T-helper 2 cell (primary cell): Measurements from ENCODE around the gene EVX2.

Source experiments
- DNase-seq, 5 experiments: peaks; one replicate each; pipeline versions ENCODE4 v3.0.0 to v3.0.0-alpha.2; 2012 to 2022

EVX2 gene

DNA sequence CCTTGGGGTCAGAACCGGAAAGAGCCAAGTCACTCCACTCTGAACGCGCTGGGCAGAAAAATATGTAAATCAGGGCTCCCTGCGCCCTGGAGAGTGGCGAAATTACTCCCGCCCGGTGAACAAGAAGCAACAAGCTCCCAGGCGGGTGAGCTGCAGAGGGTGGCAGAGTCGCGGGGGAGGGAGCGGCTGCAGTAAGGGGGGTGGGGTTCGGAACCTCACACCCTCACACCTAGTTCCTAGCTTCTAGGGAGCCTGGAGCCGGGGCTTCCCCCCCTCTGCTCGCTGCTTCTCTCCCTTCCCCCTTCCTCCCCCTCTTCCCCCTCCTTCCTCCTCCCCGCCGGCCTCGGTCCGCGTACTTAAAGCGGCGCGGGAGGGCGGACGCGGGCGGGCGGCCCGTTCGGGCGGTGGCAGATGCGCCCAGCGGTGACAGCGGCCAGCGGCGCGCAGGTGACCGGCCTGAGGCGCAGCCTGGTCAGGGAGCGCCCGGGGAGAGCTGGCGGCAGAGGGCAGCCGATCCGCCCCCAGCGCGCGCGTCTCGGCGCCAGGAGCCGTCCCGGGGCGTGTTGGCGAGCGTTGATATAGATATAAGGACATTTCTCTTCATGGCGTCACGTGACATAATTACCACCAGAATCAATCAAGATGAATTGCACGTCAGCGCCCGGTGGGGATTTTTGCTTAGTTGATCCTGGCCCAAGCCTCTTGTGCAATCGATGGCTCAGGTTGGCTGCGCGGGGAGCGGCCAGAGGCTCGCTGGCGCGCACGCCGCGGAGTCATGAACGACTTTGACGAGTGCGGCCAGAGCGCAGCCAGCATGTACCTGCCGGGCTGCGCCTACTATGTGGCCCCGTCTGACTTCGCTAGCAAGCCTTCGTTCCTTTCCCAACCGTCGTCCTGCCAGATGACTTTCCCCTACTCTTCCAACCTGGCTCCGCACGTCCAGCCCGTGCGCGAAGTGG lies 23.1 kb upstream of the EVX2 start, which contains the start of gene HOXD11:
Gene HOXD11 (plus strand): TSS at position 700 of the 959 bp plus-strand sequence. CDS start 76 bp downstream, at position 776.
- no peak for DNase-seq

- DNase-seq = no peak
Measured at GRCh38 chr2:176105730-176106580, 22.2 kb upstream of the EVX2 start.

DNA sequence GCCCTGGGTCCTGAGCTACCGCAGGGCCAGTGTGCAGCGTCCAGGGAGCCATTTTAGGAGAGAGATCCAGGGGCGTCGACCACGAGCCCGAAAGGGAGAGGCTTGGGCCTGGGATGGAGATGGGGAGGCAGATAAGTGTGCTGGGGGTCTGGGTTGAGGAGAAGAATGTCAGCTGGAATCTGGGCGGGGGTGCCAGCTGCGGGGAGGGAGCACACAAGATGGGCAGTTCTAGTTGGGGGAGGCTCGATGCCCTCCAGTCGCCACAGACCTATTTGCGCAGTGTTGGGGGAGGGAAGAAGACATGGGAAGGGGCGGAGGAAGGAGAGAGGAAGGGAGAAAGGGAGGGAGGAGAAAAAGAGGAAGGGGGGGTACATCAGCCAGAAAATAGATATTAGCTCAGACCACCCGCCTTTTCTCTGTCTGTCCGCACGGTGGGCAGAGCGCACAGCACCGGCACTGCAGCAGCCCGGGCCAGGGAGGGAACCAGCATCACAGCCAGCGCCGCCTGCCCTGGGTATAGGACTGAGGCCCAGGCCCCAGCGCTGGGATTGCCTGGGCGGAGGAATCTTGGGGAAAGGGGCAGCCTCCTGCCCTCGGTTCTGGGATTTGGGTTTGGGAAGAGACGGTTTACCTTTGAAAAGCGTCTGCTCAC lies 21.4 kb upstream of the EVX2 start:
- no peak for DNase-seq

DNA sequence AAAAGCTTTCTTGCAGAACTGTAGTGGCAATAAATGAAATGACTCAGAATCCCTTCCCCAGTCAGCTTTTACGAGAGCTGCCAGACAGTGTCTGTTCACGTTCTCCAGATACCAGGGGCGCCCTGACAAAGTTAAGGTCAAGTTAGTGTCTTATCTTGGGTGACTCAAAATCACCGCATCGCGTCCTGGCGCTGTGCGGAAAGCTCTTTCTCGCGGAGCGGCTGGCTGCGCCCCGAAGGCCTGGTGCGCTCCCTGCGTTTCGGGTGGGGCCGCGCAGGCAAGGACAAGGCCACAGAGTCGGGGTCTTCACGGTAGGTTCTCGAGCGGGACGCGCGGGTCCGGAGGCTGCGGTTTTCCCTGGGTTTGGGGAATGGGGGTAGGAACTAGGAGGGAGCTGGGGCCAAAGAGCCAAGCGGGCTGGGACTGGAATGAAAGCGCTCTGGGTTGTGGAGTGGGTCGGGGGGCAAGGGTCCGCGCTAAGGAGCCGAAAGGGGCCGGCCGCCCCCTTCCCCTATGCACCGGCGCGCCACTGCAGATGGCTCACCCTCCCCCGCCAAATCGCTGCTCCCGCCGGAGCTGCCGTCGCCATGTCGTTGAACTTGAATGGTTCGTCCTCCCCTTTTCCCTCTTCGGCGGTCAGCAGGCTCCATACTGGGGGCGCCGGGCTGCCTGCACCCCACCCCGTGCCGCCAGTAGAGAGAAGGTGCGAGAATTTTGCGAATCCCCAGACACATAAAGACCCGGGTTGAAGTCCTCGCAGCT lies 20.7 kb upstream of the EVX2 start:
- no peak for DNase-seq

- DNase-seq = no peak
Measured at GRCh38 chr2:176103742-176104315, 20.1 kb upstream of the EVX2 start.

- no peak for DNase-seq
Measured at GRCh38 chr2:176103194-176103593, 19.4 kb upstream of the EVX2 start.

DNA sequence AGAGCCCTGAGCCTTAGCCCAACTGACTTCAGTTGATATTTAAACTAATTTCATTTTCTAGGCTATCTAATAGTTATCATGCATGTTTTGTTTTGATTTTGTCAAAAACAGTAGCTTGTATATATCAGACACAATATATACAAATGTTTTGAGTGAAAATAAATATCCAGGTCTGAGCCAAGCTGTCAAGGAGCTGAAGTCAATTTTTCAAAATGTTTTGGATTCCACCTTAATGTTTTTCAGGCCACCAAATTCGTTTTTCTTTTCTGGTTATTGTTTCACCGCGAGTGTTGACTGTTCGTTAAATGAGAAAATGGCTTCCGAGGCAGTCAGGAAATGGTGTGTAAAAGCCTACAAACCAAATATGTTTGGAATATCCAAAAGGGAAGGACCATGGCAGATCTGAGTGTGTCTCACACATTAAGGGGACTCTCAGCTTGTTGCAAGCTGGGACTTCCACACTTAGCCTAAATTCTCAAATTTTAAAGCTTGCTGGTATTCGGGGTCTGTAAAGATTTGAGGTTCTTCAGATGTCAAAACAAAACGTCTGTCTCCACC lies 18.6 kb upstream of the EVX2 start:
- DNase-seq = no peak

DNA sequence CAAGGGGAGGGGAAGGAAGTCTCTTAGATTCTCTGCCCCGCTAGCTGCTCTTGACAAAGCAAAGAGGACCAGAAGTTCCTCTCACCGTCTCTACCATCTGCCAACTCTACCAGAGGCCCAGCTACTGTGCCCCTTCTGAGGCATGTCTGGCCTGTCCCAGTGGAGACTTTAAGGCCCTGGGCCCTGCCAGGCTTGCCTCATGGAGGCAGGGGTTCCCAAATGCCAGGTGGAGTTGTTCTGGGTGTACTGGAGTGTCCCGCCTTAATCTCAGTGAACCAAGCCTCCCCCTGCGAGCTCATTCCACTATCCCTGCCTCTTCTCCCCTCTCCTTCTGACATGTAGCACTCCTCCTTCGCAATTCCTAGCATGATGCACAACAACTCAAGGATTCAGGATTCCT lies 18.1 kb upstream of the EVX2 start:
- no peak for DNase-seq

DNA sequence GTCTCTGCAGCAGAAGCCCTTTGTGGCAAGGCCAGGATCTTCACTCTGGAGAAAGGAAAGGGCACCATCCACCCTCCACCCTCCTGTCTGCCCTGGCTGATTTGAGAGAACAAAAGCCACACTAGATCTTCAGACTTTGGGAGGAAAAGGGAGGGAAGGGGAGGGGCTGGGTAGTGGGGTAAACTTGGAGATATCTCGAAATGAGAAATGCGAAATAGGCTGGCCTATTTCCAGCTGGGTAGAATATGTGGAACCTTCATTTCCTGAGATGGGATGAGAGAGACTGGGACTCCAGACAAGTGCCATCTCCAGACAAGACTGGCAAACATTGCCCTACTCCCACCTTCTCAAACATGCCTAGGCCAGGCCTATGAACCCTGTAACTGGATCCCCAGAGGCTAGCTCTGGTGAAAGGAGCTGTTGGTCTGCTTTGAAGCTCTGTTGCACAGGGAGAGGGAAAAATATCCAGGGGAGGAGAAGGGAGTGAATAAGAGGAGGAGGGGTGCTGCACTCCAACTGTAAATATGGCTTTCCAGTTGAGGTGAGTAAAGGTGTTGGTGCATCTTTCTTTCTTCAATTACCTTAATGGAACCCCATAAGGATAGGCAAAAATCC lies 17.6 kb upstream of the EVX2 start:
- no peak for DNase-seq

DNA sequence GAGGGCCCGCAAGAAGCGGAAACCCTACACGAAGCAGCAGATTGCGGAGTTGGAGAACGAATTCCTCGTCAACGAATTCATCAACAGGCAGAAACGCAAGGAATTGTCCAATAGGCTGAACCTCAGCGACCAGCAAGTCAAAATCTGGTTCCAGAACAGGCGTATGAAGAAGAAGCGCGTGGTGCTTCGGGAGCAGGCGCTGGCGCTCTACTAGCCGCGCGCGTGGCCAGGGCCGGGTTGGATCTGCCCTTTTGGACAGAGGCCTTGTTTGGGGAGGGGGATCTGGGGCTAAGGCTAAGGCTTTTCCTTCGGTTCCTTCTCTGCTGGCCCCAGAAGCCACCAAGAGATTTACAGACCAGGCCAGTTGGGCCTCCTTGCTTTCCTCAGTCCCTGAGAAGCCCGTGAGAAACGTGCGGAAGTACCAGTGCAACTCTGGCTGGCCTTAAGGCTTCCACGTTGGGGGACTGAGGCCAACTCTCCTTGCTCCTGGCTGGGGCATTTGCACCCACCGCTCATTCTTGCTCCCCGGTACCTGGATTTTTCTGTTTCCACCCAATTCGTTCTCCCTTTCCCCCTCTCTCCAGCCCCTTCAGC lies 16.9 kb upstream of the EVX2 start:
- no peak for DNase-seq

DNA sequence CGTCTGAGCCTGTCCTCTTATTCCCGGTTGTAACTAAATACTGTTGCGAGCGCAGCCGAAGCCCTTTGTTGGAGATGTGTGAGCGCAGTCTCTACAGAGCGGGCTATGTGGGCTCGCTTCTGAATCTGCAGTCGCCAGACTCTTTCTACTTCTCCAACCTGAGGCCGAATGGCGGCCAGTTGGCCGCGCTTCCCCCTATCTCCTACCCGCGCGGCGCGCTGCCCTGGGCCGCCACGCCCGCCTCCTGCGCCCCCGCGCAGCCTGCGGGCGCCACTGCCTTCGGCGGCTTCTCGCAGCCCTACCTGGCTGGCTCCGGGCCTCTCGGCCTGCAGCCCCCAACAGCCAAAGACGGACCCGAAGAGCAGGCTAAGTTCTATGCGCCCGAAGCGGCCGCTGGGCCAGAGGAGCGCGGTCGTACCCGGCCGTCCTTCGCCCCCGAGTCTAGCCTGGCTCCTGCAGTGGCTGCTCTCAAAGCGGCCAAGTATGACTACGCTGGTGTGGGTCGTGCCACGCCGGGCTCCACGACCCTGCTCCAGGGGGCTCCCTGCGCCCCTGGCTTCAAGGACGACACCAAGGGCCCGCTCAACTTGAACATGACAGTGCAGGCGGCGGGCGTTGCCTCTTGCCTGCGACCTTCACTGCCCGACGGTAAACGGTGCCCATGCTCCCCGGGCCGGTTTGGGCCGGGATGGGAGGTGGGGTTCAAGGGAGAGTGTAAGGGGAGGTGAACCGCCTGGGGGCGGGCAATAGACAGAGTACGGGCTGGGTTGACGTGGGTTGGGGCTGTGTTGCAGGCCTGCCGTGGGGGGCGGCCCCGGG lies 16.2 kb upstream of the EVX2 start, which contains the start of gene HOXD12:
Gene HOXD12 (plus strand): TSS at position 68 of the 819 bp plus-strand sequence. CDS start 7 bp downstream, at position 75.
- DNase-seq = no peak

DNA sequence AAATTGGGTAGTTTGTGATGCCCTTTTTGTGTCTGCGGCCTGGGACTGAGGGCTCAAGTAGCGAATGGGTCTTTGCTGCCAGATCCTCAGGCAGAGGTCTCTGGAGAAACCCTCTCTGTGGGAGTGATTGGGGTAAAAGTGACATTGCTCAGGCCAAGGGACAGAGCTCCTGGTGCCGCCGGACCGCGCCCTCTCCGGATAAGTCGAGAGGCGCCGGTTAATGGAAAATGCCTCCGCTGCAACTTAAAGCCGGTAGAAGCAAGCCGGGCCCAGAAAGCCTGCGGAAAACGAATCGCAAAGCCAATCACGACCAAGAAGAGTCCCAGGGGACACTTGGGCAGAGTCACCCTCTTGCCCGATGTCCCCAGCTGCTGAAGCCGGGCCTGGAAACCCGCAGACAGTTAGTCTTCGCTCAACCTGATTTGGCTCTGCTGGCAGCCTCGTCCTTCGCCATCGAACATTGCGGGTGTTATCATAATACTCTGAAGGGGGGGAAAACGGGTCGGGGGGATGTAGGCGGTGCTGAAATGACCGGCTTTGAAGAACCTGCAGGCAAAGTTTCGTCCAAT lies 15.5 kb upstream of the EVX2 start:
- DNase-seq = no peak

DNA sequence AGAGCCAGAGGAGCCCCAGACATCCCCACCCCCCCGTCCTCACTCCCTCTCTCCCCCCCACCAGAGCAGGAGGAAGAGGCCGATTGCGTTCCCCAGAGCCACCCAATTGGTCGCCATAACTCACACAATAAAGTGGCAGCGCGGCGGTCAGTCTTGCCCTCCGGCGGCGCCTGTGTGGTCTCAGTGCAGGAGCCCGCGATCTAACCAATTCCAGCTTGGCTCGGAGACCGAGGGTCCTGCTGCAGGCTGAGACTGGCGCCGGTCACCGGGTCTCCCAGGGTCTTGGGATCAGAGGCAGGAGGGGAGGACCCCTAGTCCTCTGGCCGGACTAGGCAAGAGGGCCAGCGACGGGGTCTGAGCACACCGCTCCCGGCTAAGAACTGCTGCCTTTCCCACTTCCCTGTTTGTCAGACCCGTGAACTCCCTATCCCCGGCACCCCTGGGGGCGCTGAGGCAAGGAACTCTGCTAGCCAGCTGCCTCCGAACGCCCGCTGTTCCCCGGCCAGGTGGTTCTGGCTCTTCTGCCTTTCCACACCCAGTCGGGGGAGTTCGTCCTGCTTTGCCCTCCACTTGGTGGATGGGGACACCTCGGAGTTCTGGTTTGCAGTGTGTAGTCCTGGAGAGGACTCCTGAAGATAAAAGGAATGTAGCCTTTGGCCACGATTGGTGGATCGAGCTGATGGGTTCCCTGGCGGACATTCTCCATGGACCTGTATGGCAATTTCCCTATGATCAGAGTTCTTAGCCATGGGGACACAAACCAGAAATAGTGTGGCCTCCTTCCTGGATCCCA lies 14.8 kb upstream of the EVX2 start:
- no peak for DNase-seq

DNA sequence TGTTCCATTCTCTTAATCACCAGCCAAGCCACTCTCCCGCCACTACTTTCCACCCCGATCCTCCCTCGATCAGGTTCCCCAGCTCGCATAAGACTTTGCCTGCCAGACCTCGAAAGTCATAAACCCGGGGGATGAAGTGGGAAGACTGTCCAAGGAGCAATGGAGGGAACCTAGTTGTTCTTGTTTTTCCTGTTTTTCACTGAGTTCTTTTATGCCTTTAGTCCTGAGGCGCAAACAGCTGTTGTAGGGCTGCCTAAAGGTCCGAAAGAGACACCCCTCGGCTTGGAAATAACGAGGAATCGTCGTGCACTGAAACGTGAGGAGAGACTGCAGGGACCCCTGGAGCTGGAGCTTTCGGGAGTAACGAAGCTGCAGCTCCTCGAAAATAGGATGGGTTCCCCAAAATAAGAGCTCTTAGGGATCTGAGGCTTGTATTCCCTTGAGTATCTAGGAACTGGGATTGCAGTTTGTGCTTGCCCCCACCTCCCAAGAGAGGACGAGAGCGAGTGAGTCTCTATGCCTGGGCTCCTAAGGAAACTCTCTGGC lies 14.1 kb upstream of the EVX2 start:
- DNase-seq = no peak

DNA sequence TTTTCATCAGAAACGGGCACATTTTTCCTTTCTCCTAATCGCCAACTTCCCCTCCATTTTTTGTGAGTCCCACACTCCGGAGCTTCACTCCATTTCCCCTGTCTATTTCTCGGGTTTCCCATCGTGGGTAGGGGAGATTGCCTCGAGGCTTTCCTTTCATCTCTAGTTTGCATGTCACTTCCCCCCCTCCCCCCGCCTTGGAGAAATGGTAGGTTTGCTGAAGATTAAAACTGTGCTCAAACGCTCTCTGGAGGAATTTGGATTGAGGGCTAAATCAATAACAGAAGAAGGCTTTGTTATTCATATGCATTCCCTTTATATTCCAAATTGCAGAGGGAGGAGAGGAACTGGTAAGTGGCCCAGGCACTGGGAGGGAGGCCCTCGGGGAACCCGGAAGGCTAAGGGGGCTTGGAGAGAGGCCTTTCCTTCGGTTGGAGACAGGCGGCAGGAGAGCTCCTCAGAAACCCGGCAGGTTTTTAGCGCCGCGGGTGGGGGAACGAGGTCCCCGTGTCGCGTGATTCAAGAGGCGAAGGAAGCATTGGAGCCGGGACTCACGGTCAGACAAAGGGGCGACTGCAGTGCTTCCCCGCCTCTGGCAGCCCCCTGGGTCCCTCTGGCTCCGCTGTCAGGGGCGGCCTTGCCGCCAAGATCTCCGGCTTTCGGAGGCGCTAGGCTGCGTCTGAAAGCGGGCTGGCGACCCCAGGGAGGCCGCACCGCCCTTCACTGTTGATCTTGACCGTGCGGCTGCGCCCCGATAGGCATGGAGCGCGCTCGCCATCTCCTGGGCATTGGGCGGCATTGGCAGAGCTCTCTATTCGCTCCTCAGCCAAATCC lies 13.4 kb upstream of the EVX2 start:
- peak in 4 of 5 experiments; percentile 23 to 58 (median 40) for DNase-seq

GRCh38 chr2:176096243-176096985 lies 12.7 kb upstream of the EVX2 start:
- no peak for DNase-seq
